Stomach smooth muscle (tissue), 2 donors: Measurements from ENCODE around the gene ADAMTS6.

Experiments
- H3K27ac ChIP-seq: one replicate; pipeline ENCODE4 v1.7.0; 2013; ENCODE audit warnings: mild to moderate bottlenecking, low read length, inconsistent platforms
- H3K27me3 ChIP-seq, 2 donors: one replicate each; pipeline ENCODE4 v1.7.0; 2013; ENCODE audit warnings: low read length in 2 of 2; ENCODE audit not compliant: insufficient read depth in 2 of 2, control insufficient read depth in 1 of 2
- H3K36me3 ChIP-seq, 2 donors: one replicate each; pipeline ENCODE4 v1.7.0; 2013; ENCODE audit warnings: low read length in 2 of 2; ENCODE audit not compliant: control insufficient read depth in 2 of 2, insufficient read depth in 2 of 2
- H3K4me1 ChIP-seq: one replicate; pipeline ENCODE4 v1.7.0; 2013; ENCODE audit warnings: low read length; ENCODE audit not compliant: control insufficient read depth, insufficient read depth
- H3K4me3 ChIP-seq, 2 donors: one replicate each; pipeline ENCODE4 v1.7.0; 2013; ENCODE audit warnings: low read length in 2 of 2
- H3K9ac ChIP-seq, 2 donors: one replicate each; pipeline ENCODE4 v1.7.0; 2013; ENCODE audit warnings: low read length in 2 of 2, mild to moderate bottlenecking in 1 of 2
- H3K9me3 ChIP-seq, 2 donors: one replicate each; pipeline ENCODE4 v1.7.0; 2013; ENCODE audit warnings: low read length in 2 of 2; ENCODE audit not compliant: control insufficient read depth in 2 of 2
- donor health status: healthy.
- donor health status: Pancreatic carcinoma.

Gene ADAMTS6

GRCh38 chr5:65108786-65109743 is 372.7 kb downstream of the ADAMTS6 start:
- H3K4me1 ChIP-seq, result no peaks in the 10 kb centered on the region
- no peak overlapping the region for H3K4me3 ChIP-seq
- H3K27me3 ChIP-seq, result no peaks in the 10 kb centered on the region
- no peak overlapping the region for H3K9ac ChIP-seq
- no peak overlapping the region for H3K27ac ChIP-seq
- no peaks in the 10 kb centered on the region for H3K9me3 ChIP-seq
- H3K36me3 ChIP-seq, result no peaks in the 10 kb centered on the region

- Histone ChIP-seq H3K9ac (no peak overlapping the region), H3K9me3 (no peaks in the 10 kb centered on the region), H3K36me3 (no peaks in the 10 kb centered on the region), H3K4me3 (no peak overlapping the region), H3K27me3 (no peaks in the 10 kb centered on the region), H3K4me1 (peaks cover 9% of the 10 kb centered on the region), H3K27ac (no peak overlapping the region)
Measured at GRCh38 chr5:65105301-65105700, 376.4 kb downstream of the ADAMTS6 start.

GRCh38 chr5:65104831-65105230 is 376.9 kb downstream of the ADAMTS6 start:
- no peak overlapping the region for H3K9ac ChIP-seq
- H3K9me3 ChIP-seq, result no peaks in the 10 kb centered on the region
- peaks cover 9% of the 10 kb centered on the region for H3K4me1 ChIP-seq
- no peaks in the 10 kb centered on the region for H3K36me3 ChIP-seq
- H3K27me3 ChIP-seq, result no peaks in the 10 kb centered on the region
- no peak overlapping the region for H3K4me3 ChIP-seq
- H3K27ac ChIP-seq, result no peak overlapping the region

GRCh38 chr5:65103756-65104440 is 377.8 kb downstream of the ADAMTS6 start:
- Histone ChIP-seq H3K4me1 (peaks cover 9% of the 10 kb centered on the region), H3K27ac (peak overlapping the region; percentile 79), H3K9ac (no peak overlapping the region), H3K9me3 (no peaks in the 10 kb centered on the region), H3K27me3 (no peaks in the 10 kb centered on the region), H3K36me3 (no peaks in the 10 kb centered on the region), H3K4me3 (peak overlapping the region; percentile 22 to 52)

- H3K27me3 ChIP-seq, result no peaks in the 10 kb centered on the region
- peaks cover 9% of the 10 kb centered on the region for H3K4me1 ChIP-seq
- H3K9ac ChIP-seq, result peak overlapping the region; percentile 68 to 79
- H3K36me3 ChIP-seq, result no peaks in the 10 kb centered on the region
- peak overlapping the region; percentile 79 for H3K27ac ChIP-seq
- H3K4me3 ChIP-seq, result peak overlapping the region; percentile 52 to 77
- no peaks in the 10 kb centered on the region for H3K9me3 ChIP-seq
Measured at GRCh38 chr5:65102976-65103711, 378.6 kb downstream of the ADAMTS6 start.

- peak overlapping the region; percentile 79 for H3K27ac ChIP-seq
- no peaks in the 10 kb centered on the region for H3K27me3 ChIP-seq
- peak overlapping the region; percentile 49 to 77 for H3K4me3 ChIP-seq
- H3K9ac ChIP-seq, result peak overlapping the region; percentile 68 to 79
- no peaks in the 10 kb centered on the region for H3K9me3 ChIP-seq
- no peaks in the 10 kb centered on the region for H3K36me3 ChIP-seq
- peaks cover 9% of the 10 kb centered on the region for H3K4me1 ChIP-seq
Measured at GRCh38 chr5:65102371-65102975, 379.2 kb downstream of the ADAMTS6 start.

GRCh38 chr5:65101632-65102100 is 380.1 kb downstream of the ADAMTS6 start:
- Histone ChIP-seq H3K27me3 (no peaks in the 10 kb centered on the region), H3K4me3 (no peak overlapping the region), H3K9ac (no peak overlapping the region), H3K9me3 (no peaks in the 10 kb centered on the region), H3K36me3 (no peaks in the 10 kb centered on the region), H3K27ac (no peak overlapping the region), H3K4me1 (peaks cover 9% of the 10 kb centered on the region)

GRCh38 chr5:65100911-65101631 is 380.6 kb downstream of the ADAMTS6 start:
- Histone ChIP-seq H3K36me3 (no peaks in the 10 kb centered on the region), H3K27ac (no peak overlapping the region), H3K9ac (no peak overlapping the region)

More at GRCh38 chr5:65100911-65101631, 380.6 kb downstream of the ADAMTS6 start:
- H3K4me1 ChIP-seq, result peaks cover 9% of the 10 kb centered on the region
- H3K4me3 ChIP-seq, result no peak overlapping the region
- H3K27me3 ChIP-seq, result no peaks in the 10 kb centered on the region
- H3K9me3 ChIP-seq, result no peaks in the 10 kb centered on the region
